HK-2 (cell line): ENCODE measurements around the gene C1GALT1.

Experiments
- DNase-seq: peaks from one replicate; pipeline ENCODE4 v3.0.0-alpha.2; 2018; ENCODE audit not compliant: unreplicated experiment

The C1GALT1 gene

DNA sequence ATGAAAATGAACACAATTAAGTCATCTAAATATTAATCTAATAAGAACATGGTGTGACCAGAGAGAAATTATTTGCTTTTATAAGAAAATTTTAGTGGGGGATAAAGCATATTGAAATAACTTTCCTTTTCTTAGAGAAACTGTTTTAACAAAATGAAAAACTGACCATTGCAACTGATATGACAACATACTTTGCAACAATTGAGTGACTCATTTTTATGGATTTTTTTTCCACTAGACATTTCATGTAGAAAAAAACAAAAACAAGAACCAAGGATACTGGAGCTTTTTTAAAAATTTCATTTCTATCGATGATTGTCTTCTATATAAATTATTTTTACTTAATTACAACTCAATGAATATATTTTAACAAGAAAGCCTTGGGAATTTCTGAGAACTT is 90.0 kb downstream of the C1GALT1 start:
- no peak for DNase-seq

DNA sequence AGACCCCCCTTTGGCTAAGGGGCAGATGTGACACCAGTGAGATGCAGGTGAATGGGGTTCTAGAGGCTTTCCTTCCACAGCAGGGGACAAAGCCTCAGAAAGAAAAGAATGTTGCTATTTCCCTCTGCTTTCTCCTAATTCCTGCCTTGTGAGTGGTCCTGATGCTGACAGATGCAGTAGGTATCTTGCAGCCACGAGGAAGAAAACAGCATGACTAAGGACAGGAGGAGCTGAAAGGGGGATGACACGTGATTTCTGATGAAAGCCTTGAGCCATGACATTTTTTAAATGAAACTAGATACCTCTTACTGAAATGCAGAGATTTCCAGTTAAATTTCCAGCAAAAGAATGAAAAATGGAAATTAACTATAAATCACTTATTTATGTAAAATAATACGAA is 92.4 kb downstream of the C1GALT1 start:
- no peak for DNase-seq

DNA sequence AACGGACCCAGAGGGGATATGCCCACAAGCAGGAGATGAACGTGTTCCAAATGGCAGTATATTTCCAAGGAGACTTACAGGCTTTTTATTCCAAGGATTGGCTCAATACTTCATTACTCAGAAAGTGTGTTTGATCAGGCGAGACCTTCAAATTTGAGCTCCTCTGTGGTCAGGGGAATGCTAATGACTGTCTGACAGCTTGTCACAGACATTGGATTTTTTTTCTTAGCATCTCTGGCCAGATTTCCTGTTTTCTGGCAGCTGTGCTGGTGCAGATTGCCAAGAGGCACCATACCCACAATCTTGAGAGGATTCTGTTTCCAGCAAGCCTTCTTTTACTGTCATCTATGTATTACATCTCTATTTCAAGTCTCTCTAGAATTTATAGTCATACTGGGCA is 93.8 kb downstream of the C1GALT1 start:
- no peak for DNase-seq

DNA sequence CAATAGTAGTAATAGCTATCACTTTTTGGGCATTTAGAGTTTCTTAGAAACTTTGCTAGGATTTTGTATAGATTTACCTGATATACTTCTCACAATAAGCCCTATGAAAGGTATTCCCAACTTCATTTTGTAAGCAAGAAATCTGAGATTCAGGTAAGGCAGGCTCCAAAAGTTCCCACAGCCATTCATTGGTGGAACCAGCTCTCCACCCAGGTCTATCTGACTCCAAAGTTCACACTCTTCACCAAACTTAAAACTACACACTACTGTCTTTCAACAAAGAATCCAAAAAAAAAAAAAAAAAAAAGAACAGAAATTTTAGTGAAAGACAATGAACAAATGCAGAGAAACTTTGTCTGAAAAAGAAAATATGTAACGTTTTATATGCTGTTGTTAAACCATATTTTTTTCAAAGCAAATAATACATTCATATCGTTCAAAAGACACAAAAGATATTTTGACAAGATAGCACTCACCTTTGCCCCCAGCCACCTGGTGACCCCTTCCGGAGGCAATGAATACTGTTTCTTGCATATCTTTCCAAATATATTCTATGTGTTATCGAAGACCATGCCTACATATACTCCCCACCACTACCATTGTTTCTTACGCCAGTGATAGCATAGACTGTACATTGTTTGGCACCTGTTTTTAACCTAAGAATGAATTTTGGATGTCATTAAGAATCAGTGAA is 108.2 kb downstream of the C1GALT1 start:
- no peak for DNase-seq

DNA sequence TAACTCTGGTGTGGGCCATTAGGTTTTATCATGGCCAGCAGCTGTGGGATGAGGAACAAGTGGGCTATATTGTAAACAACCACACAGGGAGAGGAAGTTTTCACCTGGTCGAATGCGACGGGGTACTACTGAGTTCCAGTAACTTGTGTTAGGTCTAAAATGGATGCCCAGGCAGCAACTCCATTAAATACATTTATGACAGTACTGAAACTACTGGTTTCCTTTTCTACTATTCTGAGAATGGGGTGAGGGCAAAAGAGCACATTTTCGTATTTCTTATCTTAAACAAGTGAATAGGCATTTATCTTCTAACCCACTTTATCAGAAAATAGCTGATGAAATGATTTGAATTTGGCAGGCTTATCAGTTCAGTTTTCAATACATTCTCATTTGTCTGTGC is 109.7 kb downstream of the C1GALT1 start:
- DNase-seq: no peak

DNA sequence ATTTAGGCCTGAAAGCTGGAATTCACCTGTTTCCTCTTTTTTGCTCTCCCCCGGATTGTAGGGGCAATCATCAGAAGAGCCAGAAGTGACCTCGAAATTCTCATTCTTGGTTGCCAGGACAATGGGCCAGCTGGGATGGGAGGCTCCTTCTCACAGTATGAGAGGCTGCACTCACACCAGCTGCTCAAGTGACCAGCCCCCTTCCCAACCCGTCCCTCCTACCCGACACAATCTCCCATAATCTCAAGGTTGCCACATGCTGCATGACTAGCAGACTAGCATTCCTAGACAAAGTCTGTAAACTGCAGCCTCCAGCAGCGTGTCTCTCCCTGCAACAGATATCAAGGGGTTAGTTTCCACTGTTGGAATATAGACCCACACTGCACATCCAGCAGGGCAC is 110.3 kb downstream of the C1GALT1 start:
- DNase-seq: no peak

DNA sequence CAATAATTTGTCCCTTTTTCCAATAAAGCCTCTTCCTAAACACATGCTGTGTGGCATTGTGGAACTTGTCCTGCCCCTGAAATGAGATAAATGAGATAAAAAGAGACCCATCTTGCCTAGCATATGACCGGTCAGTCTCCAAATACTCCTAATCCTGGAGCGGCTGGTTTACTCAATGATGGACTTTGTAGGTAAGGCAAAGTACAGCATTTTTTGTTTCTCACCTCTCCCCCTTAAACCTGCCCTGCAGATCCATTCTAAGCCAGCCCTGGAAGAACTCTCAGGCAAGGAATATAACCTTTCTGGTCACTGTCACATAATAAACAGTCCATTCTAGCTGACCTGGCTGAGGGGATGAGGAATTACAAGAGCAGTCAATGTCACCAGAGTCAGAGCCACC is 110.7 kb downstream of the C1GALT1 start:
- no peak for DNase-seq

DNA sequence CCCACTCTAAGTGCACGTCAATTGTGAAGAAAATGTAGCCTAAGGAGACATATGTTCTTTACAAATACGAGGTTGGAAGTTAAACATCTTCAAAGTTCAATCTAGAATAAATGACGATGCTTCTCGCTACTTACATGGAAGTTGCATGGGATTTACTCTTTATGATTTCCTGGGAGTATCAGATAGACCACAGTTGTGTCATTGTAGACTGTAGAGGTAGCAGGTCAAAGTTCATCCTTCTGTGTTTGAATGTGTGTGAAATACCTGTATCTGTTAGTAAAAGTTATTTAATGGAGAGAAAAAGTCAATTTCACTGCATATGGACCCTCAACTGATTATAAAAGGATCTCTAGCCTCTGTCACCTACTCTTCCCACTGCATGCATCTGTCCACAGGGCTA is 112.6 kb downstream of the C1GALT1 start:
- DNase-seq: no peak
